NAMALWA (cell line): Measurements from ENCODE around the gene ABTB2.
"Not testable (repeated sequence)": the region's sequence is repeated elsewhere in the genome, so short reads cannot be mapped to it uniquely, and the experiment has no call there.

ENCODE experiments used
- DNase-seq: peaks from one replicate; pipeline ENCODE4 v3.0.0-alpha.2; 2015; ENCODE audit warnings: low spot score

The ABTB2 gene

DNA sequence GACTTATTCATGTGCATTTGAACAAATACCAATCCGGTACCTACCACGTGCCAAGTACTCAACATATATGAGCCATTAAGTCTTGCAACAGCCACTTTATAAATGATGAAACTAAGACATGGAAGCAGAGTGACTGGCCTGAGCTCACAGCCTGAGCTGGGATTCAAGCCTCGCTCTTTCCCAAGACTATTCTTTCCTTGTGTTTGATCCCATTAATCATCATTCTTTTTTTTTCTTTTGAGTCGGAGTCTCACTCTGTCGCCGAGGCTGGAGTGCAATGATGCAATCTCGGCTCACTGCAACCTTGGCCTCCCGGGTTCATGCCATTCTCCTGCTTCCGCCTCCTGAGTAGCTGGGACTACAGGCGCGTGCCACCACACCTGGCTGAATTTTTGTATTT, 119.3 kb downstream of the ABTB2 start:
- DNase-seq = no peak

DNA sequence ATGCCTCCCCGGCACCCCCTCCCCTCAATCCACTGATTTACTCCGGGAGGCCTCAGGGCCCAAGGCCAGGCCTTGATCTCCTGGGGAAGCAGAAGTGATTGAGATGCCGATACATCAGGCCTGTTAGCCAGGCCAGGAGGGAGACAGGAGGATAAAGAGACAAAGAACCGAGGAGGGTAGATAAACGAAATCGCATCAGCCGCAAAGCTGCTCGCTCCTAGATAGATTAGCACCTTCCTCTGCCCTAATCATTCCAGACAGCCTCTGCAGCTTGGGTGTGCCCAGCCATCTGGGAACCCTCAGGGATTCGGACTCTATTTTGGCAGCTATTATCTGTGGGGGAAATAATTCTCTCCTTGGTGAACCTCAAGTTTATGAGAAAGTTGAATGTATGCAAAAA, 121.2 kb downstream of the ABTB2 start:
- DNase-seq = no peak

DNA sequence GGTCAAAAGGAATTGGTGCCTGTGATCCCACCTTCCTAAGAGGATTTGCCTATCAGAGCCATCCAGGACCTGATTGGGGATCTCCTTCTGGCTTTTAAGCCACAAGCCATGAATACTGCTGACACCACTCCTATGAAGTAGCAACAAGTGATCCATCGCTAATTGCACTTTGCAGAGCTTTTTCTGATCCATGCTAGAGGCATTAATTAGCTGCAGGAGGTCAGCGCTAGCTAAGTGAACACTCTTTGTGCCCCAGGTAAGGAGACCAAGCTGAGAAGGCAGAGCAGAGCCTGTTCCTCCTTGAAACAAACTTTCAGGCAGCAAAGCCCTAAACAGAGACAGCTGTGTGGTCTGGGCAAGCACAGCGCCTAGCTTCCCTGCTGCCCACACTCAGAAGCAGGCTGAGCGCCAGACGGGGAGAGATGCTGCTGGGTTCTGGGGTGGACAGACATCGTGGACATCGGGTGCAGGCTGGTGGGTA, 122.2 kb downstream of the ABTB2 start:
- no peak for DNase-seq

- no peak for DNase-seq
Measured at GRCh38 chr11:34235189-34235588, 122.6 kb downstream of the ABTB2 start.

- DNase-seq = peak; percentile 79
Measured at GRCh38 chr11:34234086-34234740, 123.6 kb downstream of the ABTB2 start.

- DNase-seq = no peak
Measured at GRCh38 chr11:34233215-34233614, 124.6 kb downstream of the ABTB2 start.

DNA sequence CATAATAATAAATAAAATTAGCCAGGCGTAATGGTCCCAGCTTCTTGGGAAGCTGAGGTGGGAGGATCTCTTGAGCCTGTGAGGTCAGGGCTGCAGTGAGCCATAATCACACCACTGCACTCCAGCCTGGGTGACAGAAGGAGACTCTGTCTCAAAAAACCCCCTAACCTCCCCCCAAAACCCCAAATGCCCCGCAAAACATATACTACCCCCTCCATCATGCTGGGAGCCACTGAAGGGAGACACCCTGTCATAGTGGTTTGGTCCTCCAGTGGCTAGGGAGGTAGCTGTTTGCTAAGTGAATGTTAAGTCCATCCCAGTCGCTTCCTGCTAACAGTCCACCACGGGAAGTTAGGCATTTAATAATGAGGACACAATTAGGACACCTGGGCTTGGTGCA, 125.0 kb downstream of the ABTB2 start:
- no peak for DNase-seq

GRCh38 chr11:34226210-34226609, 131.6 kb downstream of the ABTB2 start:
- no peak for DNase-seq

DNA sequence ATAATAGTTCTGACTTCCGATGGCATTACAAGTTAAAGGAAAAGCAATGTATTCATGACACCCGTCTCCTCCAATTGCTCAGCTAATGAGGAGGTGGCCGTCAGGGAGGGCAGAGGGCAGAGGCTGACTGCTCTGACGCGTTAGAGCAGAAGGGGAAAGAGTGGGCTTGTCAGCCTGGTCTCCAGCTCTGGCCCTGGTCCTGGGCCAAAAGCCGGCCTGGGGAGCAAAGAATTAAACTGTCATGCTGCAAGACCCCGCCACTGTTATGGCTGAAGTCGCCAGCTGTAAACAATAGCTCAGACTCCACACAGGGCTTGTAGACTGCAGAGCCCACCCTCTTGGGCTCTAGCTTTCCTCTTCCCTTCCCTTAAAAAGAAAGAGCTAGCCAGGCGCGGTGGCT, 132.7 kb downstream of the ABTB2 start:
- no peak for DNase-seq

DNA sequence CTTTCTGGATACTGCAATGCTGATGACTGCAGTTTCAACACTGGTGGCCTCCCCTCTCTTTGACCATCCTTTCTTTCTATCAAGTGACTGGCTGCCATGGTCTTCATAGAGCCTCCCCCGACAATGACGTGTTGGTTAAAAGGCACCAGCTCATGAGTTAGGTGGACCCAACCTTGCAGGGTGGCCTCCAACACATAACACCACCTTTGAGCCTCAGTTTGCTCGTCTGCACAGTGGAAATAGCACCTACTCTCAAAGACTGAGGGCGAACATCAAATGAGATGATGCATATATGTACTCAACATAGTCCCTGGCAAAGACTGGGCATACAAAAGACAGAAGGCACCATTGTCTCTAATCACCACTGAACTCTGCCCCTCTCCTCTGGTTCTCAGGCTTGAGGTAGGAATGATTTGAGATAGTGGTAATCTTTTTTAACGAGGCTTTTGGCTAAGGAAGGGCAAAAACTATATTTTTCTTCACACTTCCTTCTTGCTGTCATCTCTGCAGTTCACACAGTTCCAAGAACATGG, 133.3 kb downstream of the ABTB2 start:
- no peak for DNase-seq

DNA sequence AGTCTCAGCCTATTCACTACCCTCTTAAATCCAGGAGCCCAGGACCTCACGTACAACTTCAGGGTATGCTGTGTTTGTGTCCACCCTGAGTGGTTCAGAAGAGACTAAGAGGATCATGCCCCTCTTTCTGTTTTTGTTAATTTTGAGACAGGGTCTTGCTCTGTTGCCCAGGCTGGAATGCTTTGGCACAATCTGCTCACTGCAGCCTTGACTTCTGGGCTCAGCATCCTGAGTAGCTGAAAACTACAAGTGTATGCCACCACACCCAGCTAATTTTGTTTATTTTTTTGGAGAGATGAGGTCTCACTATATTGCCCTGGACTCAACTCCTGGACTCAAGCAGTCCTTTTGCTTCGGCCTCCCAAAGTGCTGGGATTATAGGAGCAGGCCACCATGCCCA, 133.9 kb downstream of the ABTB2 start:
- DNase-seq = no peak

DNA sequence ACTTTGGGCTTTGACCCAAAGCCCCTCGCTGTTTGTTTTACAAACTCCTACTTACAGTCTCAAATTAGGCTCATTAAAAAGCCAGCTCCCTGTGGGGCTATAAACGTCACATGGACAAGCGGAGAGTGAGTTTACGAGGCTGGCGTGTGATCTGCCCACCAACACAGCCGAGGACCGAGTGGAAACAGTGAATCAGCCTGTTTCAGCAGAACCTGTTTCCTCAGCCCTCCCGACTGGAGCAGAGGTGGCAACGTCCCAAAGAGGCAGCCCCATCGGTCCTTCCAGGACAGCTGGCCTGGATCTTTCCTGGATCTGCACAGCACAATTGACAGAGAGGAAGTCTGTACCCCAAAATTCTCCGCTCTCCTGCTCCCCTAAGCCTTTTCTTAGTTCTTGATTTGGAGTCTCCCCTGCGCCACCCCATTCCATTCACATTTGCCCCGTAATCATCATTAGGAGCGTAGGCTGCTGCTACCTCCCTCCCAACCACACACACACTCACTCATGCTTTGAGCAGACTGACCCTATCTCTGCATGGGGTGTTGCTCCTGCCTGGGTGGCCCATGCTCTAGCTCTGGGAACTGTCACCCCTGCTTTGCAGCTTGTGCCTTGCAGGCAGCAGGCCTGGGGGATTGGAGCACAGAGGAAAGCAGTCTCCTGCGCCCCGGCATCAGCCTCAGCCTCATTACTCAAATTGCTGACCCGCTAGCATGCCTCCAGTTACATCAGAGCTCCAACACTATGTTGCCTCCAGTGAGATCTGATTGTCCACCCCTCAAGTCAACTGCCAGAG, 134.6 kb downstream of the ABTB2 start:
- no peak for DNase-seq

DNA sequence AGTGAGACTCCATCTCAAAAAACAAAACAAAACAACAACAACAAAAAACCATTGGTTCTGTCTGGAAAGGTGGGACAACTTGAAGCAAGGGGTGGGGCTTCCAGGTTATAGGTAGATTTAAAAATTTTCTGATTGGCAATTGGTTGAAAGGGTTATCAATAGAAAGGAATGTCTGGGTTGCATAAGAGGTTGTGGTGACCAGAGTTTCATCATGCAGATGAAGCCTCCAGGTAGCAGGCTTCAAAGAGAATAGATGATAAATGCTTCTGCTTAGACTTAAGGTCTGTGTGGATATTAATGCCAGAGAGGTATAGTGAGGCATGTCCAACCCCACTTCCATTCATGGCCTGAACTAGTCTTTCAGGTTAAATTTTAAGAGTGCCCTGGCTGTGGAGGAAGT, 135.8 kb downstream of the ABTB2 start:
- DNase-seq = no peak

- DNase-seq = no peak
Measured at GRCh38 chr11:34219941-34220370, 137.9 kb downstream of the ABTB2 start.

- DNase-seq = no peak
Measured at GRCh38 chr11:34219279-34219678, 138.5 kb downstream of the ABTB2 start.

GRCh38 chr11:34218756-34219155, 139.1 kb downstream of the ABTB2 start:
- DNase-seq = not testable (repeated sequence)

DNA sequence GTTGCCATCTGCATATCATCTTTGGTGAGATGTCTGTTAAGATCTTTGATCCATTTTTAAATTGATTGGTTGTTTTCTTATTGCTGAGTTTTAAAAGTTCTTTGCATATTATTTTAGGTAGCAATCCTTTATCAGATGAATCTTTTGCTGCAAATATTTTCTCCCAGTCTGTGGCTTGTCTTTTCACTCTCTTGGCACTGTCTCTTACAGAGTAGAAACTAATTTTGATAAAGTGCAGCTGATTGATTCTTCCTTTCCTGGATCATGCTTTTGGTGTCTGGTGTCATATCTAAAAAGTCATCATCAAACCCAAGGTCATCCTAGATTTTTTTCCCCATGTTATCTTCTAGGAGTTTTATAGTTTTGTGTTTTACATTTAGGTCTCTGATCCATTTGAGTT, 139.7 kb downstream of the ABTB2 start:
- DNase-seq = no peak

DNA sequence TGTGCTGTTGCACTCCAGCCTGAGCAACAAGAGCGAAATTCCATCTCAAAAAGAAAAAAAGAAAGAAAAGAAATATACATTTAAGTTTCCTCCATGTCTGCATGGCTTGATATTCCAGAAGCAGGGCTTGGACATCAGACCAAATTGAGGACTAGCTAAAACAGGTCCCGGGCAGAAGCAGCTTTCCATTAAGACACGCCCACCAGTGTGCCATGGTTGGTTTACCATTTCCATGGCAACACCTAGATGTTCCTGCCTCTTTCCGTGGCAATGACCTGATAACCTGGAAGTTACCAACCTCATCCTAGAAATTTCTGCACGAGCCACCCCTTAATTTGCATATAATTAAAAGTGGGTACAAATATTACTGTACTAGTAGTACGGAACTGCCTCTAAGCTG, 141.1 kb downstream of the ABTB2 start:
- DNase-seq = no peak

GRCh38 chr11:34215806-34216453, 141.9 kb downstream of the ABTB2 start:
- DNase-seq = no peak

DNA sequence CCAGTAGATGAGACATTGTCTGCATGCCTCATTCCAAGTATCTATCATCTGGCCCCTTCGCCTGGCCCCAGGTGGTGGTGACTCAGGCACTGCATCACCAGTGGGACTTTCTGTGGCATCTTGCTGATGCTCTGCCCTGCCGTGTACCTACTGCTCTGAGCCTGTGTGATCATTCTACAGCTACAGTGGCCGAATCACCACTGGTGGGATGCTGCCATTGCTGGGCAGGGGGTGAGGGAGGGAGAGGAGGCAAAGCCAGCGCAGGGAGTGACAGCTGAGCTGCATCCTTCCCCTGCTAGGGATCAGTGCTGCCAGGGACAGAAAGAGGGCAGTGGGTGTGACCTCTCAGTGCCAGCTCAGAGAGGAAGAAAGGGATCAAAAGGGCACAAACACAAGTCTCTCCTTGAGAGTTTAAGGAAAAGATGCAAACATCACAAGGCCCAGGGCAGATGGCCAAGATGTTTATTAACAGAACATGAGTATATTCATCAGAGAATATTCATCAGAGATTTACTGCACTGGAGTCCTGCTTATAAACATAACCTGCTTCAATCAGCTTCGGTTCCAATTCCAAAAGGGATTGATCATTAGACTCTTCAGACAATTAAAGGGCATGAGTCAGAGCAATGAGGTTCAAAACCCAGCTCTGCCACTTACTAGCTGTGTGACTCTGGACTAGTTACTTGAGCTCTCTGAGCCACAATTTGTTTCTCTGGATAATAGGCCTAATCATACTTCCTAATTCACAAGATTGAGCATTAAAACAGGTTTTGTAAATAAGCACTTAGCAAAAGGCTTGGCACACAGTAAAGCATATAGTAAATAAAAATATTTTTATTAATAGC, 142.6 kb downstream of the ABTB2 start:
- no peak for DNase-seq

- DNase-seq = no peak
Measured at GRCh38 chr11:34213366-34213765, 144.4 kb downstream of the ABTB2 start.

- no peak for DNase-seq
Measured at GRCh38 chr11:34212566-34212965, 145.2 kb downstream of the ABTB2 start.
